Measurements from ENCODE around the gene KIF26A.

The KIF26A gene

GRCh38 chr14:104143521-104144452, 5.4 kb downstream of the KIF26A start:
- in situ Hi-C loops (cut with HindIII; ENCODE audit: low pct_ligation_motif_present, low sequenced_read_pairs) = no loop called here
- DNase-seq = no peak

GRCh38 chr14:104144453-104144790, 6.0 kb downstream of the KIF26A start:
- Histone ChIP-seq H3K27me3 (replicated peaks) (peaks cover 3% of the 10 kb centered on the region), H3K27ac (no peak overlapping the region), H3K36me3 (replicated peaks) (no peaks in the 10 kb centered on the region), H3K4me3 (ENCODE audit: low read depth, low read length) (no peak overlapping the region)
- TF ChIP-seq CTCF (IDR thresholded peaks at IDR 0.05; ENCODE audit: low read depth, low read length, missing control alignments) = no peak
- in situ Hi-C loops (cut with HindIII; ENCODE audit: low pct_ligation_motif_present, low sequenced_read_pairs) = no loop called here
- no peak for DNase-seq

More at GRCh38 chr14:104143521-104144452, 5.4 kb downstream of the KIF26A start:
- no peak overlapping the region for H3K27ac ChIP-seq
- H3K4me3 ChIP-seq (ENCODE audit: low read depth, low read length) = no peak overlapping the region
- TF ChIP-seq CTCF (IDR thresholded peaks at IDR 0.05; ENCODE audit: low read depth, low read length, missing control alignments) = no peak
- H3K27me3 ChIP-seq (replicated peaks) = peaks cover 9% of the 10 kb centered on the region
- H3K36me3 ChIP-seq (replicated peaks) = no peaks in the 10 kb centered on the region

- Histone ChIP-seq H3K27me3 (replicated peaks) (no peaks in the 10 kb centered on the region), H3K27ac (no peak overlapping the region), H3K4me3 (ENCODE audit: low read depth, low read length) (no peak overlapping the region), H3K36me3 (replicated peaks) (no peaks in the 10 kb centered on the region)
- TF ChIP-seq CTCF (IDR thresholded peaks at IDR 0.05; ENCODE audit: low read depth, low read length, missing control alignments) = no peak
- in situ Hi-C loops (cut with HindIII; ENCODE audit: low pct_ligation_motif_present, low sequenced_read_pairs) = no loop called here
- no peak for DNase-seq
Observed at GRCh38 chr14:104144911-104145825, 6.8 kb downstream of the KIF26A start.

- in situ Hi-C loops (cut with HindIII; ENCODE audit: low pct_ligation_motif_present, low sequenced_read_pairs) = no loop called here
- Histone ChIP-seq H3K27ac (no peak overlapping the region), H3K27me3 (replicated peaks) (no peaks in the 10 kb centered on the region), H3K4me3 (ENCODE audit: low read depth, low read length) (no peak overlapping the region), H3K36me3 (replicated peaks) (no peaks in the 10 kb centered on the region)
- DNase-seq = no peak
- TF ChIP-seq CTCF (IDR thresholded peaks at IDR 0.05; ENCODE audit: low read depth, low read length, missing control alignments) = no peak
Observed at GRCh38 chr14:104145826-104146601, 7.6 kb downstream of the KIF26A start.

- Histone ChIP-seq H3K27me3 (replicated peaks) (no peaks in the 10 kb centered on the region), H3K4me3 (ENCODE audit: low read depth, low read length) (no peak overlapping the region), H3K27ac (no peak overlapping the region), H3K36me3 (replicated peaks) (no peaks in the 10 kb centered on the region)
- TF ChIP-seq CTCF (IDR thresholded peaks at IDR 0.05; ENCODE audit: low read depth, low read length, missing control alignments) = no peak
- no peak for DNase-seq
- in situ Hi-C loops (cut with HindIII; ENCODE audit: low pct_ligation_motif_present, low sequenced_read_pairs) = no loop called here
Observed at GRCh38 chr14:104146651-104147345, 8.4 kb downstream of the KIF26A start.

Data from brain microvascular endothelial cell (primary cell).